GM10266 (cell line): ENCODE measurements around the gene NTNG1.

Experiments
- DNase-seq: peaks from one replicate; pipeline ENCODE4 v3.0.0; 2012; ENCODE audit errors: extremely low spot score
- TF ChIP-seq, protein P1 (sequence below): IDR thresholded peaks from 2 replicates; pipeline ENCODE4 v1.5.1; 2012; ENCODE audit warnings: mild to moderate bottlenecking, low read depth; ENCODE audit not compliant: control insufficient read depth, insufficient read depth; ENCODE audit errors: missing control alignments

Gene NTNG1

DNA sequence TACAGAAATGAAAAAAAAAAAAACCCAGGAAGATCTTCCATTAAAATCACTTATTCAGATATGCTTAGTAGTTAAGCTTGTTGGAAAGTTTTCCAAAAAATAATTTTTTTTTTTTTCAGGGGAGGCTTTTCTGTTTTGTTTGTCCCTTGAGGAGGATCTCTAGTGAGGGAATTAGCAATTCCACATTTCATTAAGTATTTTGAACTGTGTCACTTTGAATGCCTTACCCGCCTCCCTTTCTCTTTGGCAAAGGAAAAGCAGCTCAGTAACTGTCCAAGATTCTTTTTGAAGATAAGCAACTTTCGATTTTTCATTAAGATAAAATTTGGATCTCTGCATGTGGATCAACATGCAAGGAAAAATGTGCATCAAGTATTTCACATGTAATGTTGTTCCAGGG is 1.8 kb downstream of the NTNG1 start:
- TF ChIP-seq, protein P1, sequence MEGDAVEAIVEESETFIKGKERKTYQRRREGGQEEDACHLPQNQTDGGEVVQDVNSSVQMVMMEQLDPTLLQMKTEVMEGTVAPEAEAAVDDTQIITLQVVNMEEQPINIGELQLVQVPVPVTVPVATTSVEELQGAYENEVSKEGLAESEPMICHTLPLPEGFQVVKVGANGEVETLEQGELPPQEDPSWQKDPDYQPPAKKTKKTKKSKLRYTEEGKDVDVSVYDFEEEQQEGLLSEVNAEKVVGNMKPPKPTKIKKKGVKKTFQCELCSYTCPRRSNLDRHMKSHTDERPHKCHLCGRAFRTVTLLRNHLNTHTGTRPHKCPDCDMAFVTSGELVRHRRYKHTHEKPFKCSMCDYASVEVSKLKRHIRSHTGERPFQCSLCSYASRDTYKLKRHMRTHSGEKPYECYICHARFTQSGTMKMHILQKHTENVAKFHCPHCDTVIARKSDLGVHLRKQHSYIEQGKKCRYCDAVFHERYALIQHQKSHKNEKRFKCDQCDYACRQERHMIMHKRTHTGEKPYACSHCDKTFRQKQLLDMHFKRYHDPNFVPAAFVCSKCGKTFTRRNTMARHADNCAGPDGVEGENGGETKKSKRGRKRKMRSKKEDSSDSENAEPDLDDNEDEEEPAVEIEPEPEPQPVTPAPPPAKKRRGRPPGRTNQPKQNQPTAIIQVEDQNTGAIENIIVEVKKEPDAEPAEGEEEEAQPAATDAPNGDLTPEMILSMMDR: no peak
- no peak for DNase-seq

DNA sequence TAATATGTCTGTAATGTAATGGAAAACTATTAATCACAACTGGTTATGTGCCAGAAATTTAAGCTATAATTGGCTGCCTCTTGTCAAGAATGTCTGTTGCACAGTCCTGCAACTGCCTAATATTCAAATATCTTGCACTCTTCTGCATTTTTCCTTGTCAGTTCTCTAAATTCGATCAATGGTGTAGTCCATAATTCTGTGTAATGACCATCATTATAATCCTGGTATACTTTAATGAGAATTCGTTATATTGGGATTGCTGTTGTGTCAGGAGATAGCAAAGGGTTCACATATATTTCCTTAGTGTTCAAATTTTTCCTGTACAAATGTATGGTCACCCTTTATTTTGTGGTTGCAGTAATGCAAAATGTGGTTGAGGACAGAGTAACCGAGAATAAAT is 4.8 kb downstream of the NTNG1 start:
- no peak for DNase-seq
- TF ChIP-seq, protein P1: no peak

DNA sequence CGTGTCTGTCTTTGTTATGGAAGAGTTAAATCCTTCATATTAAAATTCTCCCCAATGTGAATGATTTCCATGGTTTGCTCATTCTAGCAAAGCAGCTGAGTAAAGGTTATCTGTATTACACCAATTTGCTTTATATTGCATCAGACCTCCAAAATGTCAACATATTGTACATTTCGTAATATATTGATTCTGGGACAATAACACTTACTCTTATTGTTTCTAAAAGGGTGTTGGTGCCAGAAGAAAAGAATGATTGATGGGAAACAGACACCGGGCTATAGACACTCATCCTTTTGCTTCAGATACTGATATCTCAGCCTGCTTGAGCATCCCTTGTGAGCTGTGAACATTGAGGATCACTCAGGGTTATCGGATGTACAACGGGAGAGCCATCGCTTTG is 7.0 kb downstream of the NTNG1 start:
- no peak for DNase-seq

DNA sequence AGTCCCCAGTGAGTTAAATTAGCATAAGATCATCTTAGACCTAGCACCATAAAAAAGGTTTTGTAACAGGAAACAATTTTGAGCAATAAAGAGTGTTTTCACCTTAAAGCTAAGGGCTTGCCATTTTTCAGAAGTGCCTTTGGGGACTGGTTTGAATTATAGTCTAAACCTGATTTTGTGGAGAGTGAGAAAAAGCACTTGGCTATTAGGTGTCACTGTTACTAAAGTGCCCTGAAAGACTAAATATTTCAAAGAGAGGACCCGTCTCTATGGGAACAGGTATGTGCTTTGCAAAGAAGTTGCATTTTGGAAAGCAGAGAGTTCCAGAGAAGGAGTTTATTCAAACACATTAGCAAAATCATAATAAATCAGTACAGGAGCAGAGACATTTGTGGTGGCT is 9.1 kb downstream of the NTNG1 start:
- TF ChIP-seq, protein P1: no peak
- no peak for DNase-seq

More for the DNA sequence above, 7.0 kb downstream of the NTNG1 start:
- TF ChIP-seq, protein P1: no peak

DNA sequence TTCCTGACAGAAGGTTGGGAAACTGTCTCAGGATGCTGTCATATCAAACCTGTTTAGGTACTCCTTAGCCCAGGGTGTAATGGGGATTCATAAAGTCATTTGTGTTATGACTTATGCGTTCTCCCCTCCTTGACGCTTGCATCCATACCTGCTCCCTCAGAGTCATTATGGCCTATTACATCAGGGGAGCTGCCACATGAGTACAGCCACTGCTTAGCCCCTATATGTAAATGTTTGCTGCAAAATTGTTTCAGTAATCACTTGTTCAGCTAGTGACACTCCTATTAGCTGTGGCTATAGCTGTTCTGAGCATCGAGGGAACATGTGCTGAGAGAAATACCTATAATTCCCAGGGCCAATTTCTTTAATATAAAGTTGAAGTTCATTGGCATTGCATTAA is 10.5 kb downstream of the NTNG1 start:
- TF ChIP-seq, protein P1: no peak
- DNase-seq: no peak

DNA sequence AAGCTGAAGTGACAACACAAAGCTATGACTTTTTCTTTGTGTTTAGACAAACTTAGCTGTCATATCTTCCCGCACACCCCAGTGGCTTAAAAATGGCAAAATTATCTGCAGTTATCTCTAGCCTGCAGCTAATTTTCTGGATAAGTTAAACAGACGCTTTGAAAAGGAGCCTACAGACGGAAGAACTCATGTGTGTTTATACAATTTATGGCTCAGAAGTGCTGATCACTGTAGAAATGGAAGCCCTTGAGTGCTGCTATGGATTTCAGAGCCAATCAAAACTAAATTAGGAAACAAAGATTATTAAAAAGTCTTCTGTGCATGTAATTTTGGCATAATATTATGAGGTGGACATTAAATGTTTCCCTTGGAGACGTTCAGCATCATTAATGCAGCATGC is 11.6 kb downstream of the NTNG1 start:
- TF ChIP-seq, protein P1: no peak
- no peak for DNase-seq

DNA sequence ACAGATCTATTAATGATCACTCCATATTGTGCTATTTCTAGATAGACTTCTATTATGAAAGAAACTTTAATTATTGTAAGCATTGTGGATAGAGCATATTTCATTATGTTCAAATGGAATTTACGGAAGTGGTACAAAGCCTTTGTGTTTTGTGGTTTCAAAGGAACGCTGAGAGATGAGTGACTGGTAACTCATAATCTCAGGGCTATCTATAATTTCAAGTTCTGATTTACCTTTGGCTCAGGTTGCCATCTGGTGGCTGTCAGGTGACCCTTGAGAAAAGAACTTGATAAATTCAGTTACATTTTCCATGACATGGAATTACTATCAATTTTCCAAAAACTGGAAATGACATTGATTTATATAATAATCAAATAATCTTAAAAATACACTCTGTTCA is 12.2 kb downstream of the NTNG1 start:
- no peak for DNase-seq
- TF ChIP-seq, protein P1: no peak

DNA sequence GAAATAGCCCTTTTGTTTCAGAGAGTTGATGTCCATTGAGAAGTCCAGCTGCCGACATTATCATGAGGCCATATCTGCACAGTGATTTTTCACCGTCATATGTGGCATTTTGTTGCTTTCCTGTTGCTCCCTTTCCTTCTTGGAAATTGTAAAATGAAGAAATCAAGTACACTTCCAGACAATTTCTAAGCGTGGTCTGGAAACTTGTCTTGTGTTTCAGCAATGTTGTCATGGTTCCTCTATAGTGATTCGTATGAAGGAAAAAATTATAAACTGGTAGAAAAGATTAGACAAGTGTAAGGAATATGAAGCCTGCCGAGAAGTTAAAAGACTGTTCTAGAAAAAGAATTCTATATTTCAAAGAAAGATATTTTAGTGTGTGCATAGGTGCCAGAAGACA is 17.7 kb downstream of the NTNG1 start:
- TF ChIP-seq, protein P1: no peak
- no peak for DNase-seq
